NCI-H2081 (cell line): Measurements from ENCODE around the gene GRB14.
"Not testable (repeated sequence)": the region's sequence is repeated elsewhere in the genome, so short reads cannot be mapped to it uniquely, and the experiment has no call there.

Experiments used
- DNase-seq, 2 experiments: peaks; one replicate each; lab custom pipeline; 2025; lab: John Stamatoyannopoulos, UW

The GRB14 gene

DNA sequence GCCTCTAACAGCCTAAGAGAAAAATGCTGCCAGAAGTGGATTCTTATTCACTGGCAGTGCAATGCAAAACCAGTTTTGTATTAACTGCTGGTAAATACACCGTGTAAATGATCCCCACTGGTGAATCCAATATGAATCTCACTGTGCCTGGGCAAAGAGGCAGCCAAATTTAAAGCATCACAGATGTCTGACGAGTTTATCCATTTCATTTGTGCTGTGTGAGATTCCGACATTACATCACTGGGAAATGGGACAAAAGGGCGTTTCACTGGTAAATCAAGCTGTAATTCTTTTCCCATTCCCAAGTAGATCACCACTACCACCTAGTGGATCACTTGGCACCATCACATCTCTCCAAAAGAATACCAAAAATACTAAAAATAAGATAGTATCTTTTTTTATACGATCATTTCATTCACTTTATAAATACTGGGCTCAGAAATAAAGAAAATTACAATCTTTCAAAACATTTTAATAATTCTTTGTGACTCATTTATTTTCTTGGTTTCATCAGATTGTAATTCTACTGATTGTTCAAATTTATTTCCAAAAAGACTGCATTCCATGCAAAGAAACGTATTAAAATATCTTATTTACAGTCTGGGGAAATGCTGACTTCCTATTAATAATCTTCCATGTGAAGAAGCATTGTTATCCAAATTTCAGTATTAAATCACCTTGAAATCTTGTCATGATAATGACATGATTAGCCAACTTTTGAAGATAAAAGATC, 125.6 kb downstream of the GRB14 start:
- peak; percentile 17 to 53 for DNase-seq

DNA sequence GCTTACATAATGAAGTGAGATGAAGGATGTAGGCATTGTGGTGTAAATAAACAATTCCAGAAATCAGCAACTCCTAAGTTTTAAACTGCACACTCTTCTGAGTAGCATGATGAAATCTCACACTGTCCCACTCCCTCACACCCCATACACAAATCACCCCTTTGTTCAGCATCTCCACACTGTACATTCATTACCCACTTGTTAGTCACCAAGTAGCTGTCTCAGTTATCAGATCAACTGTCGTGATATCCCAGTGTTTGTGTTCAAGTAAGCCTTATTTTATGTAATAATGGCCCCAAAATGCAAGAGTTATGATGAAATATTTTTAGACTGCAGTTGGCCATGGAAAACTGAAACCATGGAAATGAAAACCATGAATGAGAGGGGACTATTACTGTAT, 135.7 kb downstream of the GRB14 start:
- DNase-seq = no peak

DNA sequence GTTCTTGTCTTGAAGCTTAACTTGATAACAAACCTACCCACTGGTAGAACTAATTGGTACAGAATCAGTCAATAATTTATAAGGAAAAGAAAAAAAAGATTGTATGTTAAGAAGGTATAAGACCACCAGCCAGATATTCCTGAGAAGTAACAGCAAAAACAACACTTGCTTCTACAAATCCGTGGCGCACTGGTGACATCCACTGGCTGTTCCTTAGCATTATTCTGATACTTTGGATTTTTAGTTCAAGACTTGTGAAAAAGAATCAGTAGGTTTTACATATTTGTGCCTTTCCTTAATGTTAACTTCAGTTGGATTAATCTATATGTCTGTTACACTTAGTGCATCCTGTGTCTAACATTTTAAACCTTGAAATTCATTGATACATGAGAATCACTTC, 141.8 kb downstream of the GRB14 start:
- DNase-seq = peak; percentile 27 to 61

DNA sequence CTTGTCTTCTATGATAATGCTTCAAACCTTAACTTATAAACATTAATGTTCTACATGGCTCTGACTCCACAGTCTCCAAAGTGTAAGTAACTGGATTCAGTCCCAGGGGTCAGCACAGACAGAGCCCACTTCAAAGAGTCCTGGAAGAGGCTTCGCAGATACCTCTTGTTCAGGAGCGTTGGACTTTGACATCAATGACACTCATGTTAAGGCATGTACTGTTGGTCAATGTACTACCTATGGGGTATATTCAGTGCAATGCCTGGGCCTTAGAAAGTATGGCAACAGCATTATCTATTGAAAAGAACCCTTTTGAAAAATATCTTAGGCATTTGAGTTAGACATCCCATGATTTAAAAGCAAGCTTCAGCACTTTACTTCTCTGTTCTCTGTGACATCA, 143.1 kb downstream of the GRB14 start:
- no peak for DNase-seq

DNA sequence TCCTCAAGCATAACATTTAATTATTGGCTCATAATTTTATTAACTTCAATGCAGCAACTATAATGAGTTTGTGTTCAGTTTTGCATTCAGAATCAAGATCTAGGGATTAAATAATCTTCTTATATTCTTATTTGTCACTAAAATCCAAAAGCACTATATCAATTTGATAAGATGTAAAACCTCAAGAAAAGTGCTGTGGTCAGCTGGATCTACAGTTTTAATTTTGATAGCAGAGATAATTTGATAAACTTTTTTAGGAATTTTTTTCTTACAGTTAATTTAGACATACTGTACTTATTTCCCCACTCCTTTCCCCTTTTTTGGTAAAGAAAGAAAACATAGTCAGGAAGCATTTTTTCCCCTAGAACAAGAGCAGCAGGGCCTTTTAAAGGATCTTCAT, 146.4 kb downstream of the GRB14 start:
- no peak for DNase-seq

DNA sequence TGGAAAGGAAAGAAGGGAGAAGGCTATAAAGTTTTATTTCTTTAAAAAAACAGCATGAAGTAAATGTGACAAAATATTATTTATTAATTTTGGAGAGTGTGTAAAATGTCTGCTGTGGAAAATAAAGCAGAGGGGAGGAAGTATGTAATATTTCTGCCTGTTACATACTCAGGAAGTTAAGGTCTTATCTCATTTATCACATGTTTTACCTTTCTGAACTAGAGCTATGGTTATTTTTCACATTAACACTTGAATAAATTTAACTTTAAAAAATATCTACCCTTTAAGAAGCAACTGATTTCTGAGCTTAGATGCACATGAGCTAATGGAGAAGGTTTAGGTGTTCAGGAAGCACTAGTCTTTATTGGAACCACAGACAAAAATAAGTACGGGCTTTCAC, 148.3 kb downstream of the GRB14 start:
- no peak for DNase-seq

DNA sequence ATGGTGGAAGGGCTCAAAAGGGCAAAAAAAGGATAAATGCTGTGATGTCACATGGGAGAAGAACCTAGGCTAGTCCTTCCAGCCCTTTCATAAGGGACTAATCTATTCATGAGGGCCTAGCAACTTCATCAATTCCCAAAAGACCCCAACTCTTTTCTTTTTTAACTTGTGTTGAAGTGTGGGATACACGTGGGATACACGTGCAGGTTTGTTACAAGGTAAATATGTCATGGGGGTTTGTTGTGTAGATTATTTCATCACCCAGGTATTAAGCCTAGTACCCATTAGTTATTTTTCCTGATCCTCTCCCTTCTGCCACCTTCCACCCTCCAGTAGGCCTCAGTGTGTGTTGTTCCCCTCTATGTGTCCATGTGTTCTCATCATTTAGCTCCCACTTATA, 156.2 kb downstream of the GRB14 start:
- DNase-seq = not testable (repeated sequence)

DNA sequence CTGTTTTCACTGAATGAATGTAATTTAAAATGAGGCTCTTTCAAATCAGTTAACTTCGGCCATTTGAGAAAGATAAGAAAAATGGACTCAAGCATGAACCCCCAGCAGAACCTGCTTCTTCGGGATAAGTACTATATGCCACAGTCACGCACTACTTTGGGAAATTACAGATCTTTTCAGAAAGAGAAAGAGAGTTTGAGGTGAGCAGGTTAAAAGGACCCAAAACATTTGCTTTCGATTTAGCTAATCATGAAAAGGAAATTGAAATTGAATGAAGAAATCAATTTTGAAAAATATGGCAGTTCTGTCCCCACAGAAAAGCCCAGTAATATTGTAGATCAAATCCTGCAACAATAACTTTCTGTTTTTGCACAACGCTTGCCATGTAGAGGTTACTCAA, 156.9 kb downstream of the GRB14 start:
- DNase-seq = no peak

DNA sequence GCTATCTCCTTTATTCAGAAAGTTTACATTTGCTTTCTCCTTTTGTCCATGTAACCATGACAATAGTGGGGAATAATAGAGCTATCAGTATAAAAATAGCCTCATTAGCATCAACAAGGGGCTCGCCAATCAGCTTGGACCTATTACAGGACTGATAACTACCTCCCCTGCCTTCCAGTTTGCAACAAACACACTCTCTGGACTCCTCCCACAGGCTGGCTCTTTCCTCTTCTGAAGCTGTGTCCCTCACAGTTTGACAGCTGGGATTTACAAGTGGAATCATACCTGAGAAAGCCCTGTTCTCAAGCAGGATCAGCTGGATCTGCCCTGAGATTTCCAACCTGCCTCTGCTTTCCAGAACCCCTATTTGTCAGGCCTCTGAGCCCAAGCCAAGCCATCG, 162.5 kb downstream of the GRB14 start:
- DNase-seq = no peak

DNA sequence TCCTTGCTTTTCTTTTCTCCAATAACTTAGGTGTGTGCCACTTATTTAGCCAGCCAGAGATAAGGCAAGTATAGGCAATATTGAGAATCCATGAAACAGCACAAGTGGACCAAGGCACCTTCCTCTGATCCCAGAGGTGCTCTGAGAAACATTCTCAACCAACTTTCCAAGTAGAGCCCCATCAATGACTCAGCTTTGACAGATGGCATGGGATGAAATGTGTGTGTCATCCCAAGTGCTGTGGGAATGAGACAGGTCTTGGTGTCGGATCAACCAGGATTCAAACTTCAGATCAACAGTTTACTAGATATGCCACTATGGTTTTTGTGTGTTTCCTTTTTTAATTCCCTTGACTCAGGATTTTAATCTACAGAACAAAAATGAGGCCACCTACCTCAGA, 164.0 kb downstream of the GRB14 start:
- no peak for DNase-seq

DNA sequence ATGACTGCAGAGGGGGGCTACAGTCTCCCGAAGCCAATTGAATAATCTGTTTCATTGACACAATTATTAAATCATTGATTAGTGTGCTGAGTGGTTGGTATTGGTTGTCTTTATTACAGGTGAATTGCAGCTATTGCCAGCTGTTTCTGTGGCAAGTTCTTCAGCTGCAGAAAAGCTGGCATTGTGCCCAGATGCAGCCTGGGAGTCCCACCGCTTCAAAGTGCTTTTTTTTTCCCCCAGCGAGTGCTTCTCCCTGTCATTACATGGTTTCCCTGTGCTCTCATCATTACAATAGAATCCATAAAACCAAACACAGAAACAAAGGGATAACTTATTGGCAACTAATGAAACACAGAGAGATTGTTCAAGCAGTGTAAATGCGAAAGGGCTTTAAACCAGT, 164.7 kb downstream of the GRB14 start:
- peak; percentile 71 to 88 for DNase-seq

DNA sequence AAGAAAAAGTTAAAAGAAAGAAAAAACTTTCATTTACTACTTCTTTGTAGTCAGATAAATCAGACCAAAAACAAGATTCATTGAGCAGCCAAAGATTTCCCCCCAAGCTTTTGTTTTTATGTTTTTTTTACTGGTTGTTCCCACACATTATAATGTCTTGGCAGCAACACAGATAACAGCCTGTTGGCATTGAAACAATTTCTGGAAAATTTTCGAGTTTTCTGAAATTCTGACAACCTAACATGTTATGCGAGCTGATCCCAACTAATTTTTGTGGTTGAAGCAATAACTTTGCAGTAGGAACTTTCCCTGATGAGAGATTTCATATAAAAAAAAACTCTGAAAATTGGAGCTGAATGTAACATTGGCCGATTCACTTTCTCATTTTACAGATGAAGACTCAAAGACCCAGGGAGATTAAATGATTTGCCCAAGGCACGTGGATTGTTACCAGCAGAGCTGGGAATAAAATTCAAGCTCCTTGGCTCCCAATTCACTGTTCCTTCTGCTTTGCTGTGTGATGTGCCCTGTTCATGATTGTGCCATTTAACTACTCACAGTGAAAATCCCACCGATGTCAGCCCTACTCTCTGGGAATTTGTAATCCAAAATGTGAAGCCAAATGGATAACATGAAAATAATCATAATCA, 167.5 kb downstream of the GRB14 start:
- DNase-seq = no peak

DNA sequence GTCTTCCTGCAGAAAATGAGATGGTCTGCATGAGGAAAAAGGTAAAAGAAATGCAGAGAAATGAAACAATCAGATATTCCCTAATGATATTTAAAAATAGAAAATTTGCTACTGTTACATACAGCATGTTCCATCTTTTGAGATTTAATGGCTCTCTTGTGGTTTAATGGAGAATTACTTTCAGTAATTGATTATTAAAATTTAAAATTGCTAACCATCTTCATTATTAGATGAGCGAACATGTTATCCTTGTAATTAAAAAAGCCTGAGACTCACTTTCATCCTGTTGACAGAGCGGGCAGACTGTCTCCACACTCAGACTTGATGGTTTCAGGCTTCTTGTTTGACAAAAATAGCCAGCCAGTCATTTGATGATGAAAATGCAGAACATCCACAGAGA, 171.0 kb downstream of the GRB14 start:
- no peak for DNase-seq

DNA sequence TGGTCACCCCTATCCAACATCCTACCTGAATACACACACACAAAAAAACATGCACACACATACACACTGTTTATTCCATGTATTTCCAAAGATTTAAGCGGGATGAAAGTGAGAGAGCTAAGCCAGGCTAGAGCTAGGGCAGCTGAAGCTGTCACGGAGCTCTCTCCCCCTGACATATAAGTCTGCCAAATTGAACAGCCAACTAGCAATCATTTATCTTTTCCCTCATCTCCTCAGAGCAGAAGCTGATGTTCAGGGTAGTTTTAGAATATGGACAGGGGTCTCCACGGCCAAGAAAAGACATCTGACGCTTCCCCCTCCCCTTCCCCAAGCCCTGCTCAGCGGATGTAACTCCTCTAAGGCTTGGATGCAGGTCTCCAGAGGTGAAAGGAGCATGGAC, 171.6 kb downstream of the GRB14 start:
- DNase-seq = no peak

DNA sequence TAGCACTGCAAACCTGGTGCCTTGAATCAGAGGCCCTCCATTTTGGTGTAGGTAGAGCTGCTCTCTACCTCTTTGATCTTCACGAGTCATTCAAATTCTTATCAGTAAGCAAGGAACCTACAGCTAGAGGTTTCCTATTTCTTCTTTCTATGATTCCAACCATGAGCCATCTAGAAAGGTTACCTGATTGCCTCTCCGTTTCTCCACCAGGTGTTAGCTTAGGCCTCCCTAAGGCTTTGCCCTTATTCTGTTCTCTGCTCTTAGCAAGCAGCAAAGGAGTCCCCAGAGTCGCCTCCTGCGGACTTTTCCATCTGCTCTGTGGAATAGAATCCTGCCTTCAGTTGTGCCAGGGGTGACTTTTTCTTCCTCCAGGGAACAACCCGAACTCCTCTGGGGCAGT, 173.6 kb downstream of the GRB14 start:
- no peak for DNase-seq
